Muscle of leg (tissue), 11 donors: ENCODE data around the gene PGS1. TPM values are rescaled to one million over a fixed set of nuclear protein-coding genes. Genes with fewer than 3 reads are reported as not detected.

Experiments used
- DNase-seq: peaks from one replicate; pipeline ENCODE4 v3.0.0; 2013
- H3K27ac ChIP-seq: one replicate; pipeline ENCODE4 v1.5.1; 2013; ENCODE audit warnings: mild to moderate bottlenecking, low read length, control low read depth
- H3K27me3 ChIP-seq: one replicate; pipeline ENCODE4 v1.6.1; 2013; ENCODE audit warnings: low read length; ENCODE audit not compliant: control insufficient read depth, insufficient read depth
- H3K36me3 ChIP-seq: one replicate; pipeline ENCODE4 v1.6.1; 2013; ENCODE audit warnings: low read length; ENCODE audit not compliant: control insufficient read depth, insufficient read depth
- H3K4me1 ChIP-seq: one replicate; pipeline ENCODE4 v1.6.1; 2013; ENCODE audit warnings: low read length; ENCODE audit not compliant: control insufficient read depth, insufficient read depth
- H3K4me3 ChIP-seq: one replicate; pipeline ENCODE4 v1.5.1; 2013; ENCODE audit warnings: low read length, control low read depth
- H3K9me3 ChIP-seq: replicated peaks from 2 replicates; pipeline ENCODE4 v1.6.1; 2013; ENCODE audit warnings: low read depth, low read length; ENCODE audit not compliant: control insufficient read depth
- WGBS: methylation state at CpG from one replicate; pipeline ENCODE4 v1.1.5; 2013; ENCODE audit warnings: missing lambda C conversion rate; ENCODE audit not compliant: insufficient coverage; 5-methylcytosine and 5-hydroxymethylcytosine counted together
- polyA plus RNA-seq, 8 donors: library from polyadenylated mRNA; unstranded; fragments of 120-200 nt; gene quantifications; one replicate each; pipeline versions ENCODE4 v1.2.1 to v1.2.3, GENCODE V29; 2013; ENCODE audit warnings: inconsistent platforms in 1 of 8, low replicate concordance in 1 of 8; ENCODE audit not compliant: insufficient read length in 8 of 8, insufficient read depth in 1 of 8
- total RNA-seq: library from RNA; stranded (reverse); fragments of 120-200 nt; gene quantifications from one replicate; pipeline ENCODE4 v1.2.4, GENCODE V29; 2013

The PGS1 gene
- total and polyA plus RNA-seq, 9 donors, result 20.9 to 33.6 (median 27.1) TPM

GRCh38 chr17:78425429-78425828 lies 47.0 kb downstream of the PGS1 start:
- Histone ChIP-seq H3K27ac (no peak overlapping the region), H3K36me3 (peaks cover 68% of the 10 kb centered on the region), H3K4me3 (no peak overlapping the region), H3K9me3 (no peaks in the 10 kb centered on the region), H3K27me3 (no peaks in the 10 kb centered on the region), H3K4me1 (peaks cover 15% of the 10 kb centered on the region)
- no peak for DNase-seq
- WGBS, result 82% methylated on average over 11 of the region's 17 CpGs

DNA sequence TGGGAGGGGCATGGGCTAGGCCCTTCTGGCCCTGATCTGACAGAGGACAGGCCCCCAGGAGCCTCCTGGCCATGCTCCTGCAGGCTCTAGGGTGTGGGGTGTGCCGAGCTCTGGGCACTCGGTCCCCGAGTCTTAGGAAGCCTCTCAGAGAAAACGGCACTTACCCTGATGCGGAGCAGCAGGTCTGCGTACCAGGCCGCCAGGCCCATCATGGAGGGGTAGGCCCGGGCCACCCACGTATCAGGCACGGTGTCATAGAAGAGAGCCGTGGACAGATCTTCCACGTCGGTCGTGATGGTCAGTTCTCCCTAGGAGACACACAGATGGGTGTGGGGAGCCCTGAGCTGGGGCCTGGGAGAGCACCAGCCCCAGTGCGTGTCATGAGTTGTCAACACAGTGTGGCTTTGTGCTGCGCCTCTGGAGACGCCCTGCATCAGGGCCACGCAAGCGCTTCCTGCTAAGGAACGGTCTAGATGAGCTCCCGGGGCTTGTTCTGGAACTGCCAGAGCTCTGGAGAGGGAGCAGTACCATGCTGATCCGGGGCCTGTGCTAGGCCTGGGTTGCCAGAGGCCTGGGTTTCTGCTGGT lies 47.9 kb downstream of the PGS1 start:
- Histone ChIP-seq H3K36me3 (peaks cover 63% of the 10 kb centered on the region), H3K27me3 (no peaks in the 10 kb centered on the region), H3K9me3 (no peaks in the 10 kb centered on the region), H3K4me3 (no peak overlapping the region), H3K27ac (no peak overlapping the region), H3K4me1 (peaks cover 10% of the 10 kb centered on the region)
- no peak for DNase-seq
- 90% methylated on average over 18 of the region's 22 CpGs for WGBS

- no peak for DNase-seq
- Histone ChIP-seq H3K4me3 (no peak overlapping the region), H3K9me3 (no peaks in the 10 kb centered on the region), H3K4me1 (peaks cover 5% of the 10 kb centered on the region), H3K27ac (no peak overlapping the region), H3K36me3 (peaks cover 59% of the 10 kb centered on the region), H3K27me3 (no peaks in the 10 kb centered on the region)
- 85% methylated on average over 11 of the region's 11 CpGs for WGBS
Measured at GRCh38 chr17:78427140-78427539, 48.7 kb downstream of the PGS1 start.

DNA sequence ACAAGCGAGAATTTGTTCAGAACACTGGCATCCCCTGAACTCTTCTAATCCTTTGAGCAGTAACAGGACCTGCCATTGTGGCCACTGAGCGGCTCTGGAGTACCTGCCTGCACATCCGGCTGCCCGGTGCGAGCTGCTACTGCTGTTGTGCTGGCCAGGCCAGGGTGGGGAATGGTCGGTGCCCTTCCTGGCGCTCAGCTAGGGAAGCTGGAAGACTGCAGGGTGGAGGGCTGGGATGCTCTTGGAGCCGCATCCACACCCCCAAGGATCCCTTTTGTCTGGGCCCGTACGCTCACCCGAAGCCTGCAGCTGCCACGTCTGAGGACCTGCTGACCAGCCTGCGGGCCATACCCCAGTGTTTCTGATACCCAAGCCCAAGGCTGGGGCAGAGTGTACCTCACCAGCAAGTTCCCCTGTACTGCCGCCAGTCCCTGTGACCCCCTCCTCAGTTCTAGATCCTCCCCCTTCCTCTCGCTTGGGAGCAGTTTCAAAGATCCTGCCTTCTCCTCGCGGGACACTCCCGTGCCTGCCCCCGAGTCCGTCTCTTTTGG lies 49.7 kb downstream of the PGS1 start:
- Histone ChIP-seq H3K4me3 (no peak overlapping the region), H3K27ac (no peak overlapping the region), H3K36me3 (peaks cover 57% of the 10 kb centered on the region), H3K9me3 (no peaks in the 10 kb centered on the region), H3K27me3 (no peaks in the 10 kb centered on the region), H3K4me1 (peaks cover 5% of the 10 kb centered on the region)
- WGBS, result 51% methylated on average over 12 of the region's 20 CpGs
- DNase-seq, result no peak

DNA sequence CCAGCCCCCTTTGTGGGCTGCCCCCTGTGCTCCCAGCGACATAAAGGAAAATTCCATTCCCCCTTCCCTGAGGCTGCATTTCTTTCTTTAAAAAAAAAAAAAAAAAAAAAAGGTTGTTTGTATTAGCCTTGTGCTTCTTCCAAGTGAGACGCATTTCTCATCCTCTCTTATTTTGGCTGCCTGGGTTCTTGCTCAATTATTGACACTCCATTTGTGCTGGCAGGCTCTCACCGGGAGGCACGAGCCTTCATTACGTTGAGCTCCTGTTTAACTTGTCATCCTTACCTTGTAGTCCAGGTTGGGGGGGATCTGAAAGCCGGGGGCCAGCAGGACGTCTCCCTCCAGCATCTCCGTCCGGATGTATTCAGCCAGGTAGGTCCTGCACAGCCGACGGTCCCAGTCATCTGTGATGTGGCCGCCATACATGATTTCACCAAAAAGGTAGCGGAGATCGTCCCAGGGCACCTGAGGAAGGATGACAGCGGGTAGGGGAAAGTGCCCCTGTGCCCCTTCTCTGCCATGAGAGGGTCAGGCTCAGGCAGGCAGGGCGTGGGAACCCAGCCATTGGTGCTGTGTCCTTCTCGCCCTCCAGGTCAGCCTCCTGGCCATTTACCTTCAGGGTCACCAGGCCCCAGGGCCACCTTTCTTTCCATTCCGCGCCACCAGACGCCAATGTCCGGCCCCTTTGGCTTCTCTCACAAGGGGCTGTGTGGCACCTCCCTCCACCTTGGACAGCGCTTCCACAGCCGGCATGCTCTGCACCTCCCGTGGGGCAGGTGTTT lies 50.6 kb downstream of the PGS1 start:
- H3K27ac ChIP-seq, result no peak overlapping the region
- WGBS, result 83% methylated on average over 18 of the region's 24 CpGs

GRCh38 chr17:78429618-78429995 lies 51.2 kb downstream of the PGS1 start:
- WGBS, result 85% methylated on average over 5 of the region's 10 CpGs
- peaks cover 46% of the 10 kb centered on the region for H3K36me3 ChIP-seq
- H3K4me1 ChIP-seq, result peaks cover 3% of the 10 kb centered on the region
- DNase-seq, result no peak
- H3K27ac ChIP-seq, result no peak overlapping the region
- H3K9me3 ChIP-seq, result no peaks in the 10 kb centered on the region
- H3K27me3 ChIP-seq, result no peaks in the 10 kb centered on the region
- no peak overlapping the region for H3K4me3 ChIP-seq

More for the DNA sequence above, 50.6 kb downstream of the PGS1 start:
- DNase-seq, result no peak
- H3K27me3 ChIP-seq, result no peaks in the 10 kb centered on the region
- H3K4me1 ChIP-seq, result peaks cover 5% of the 10 kb centered on the region
- H3K4me3 ChIP-seq, result no peak overlapping the region
- no peaks in the 10 kb centered on the region for H3K9me3 ChIP-seq
- peaks cover 49% of the 10 kb centered on the region for H3K36me3 ChIP-seq

GRCh38 chr17:78430892-78431691 lies 52.6 kb downstream of the PGS1 start:
- WGBS, result 39% methylated on average over 13 of the region's 20 CpGs
- Histone ChIP-seq H3K27ac (no peak overlapping the region), H3K4me1 (peaks cover 3% of the 10 kb centered on the region), H3K4me3 (no peak overlapping the region), H3K9me3 (no peaks in the 10 kb centered on the region), H3K27me3 (peaks cover 2% of the 10 kb centered on the region), H3K36me3 (peaks cover 34% of the 10 kb centered on the region)
- DNase-seq, result no peak

DNA sequence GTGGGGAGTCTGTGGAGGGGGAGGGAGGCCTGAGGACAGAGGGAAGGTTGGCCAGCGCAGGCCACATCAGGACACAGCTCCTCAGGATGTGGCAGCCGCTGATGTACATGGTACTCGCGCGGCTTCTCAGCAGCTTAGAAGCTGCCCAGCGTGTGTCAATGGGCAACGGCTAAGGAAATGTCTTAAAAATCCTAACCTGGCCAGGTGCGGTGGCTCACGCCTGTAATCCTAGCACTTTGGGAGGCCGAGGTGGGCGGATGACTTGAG lies 53.2 kb downstream of the PGS1 start:
- Histone ChIP-seq H3K9me3 (no peaks in the 10 kb centered on the region), H3K36me3 (peaks cover 29% of the 10 kb centered on the region), H3K4me3 (no peak overlapping the region), H3K27me3 (peaks cover 2% of the 10 kb centered on the region), H3K4me1 (peaks cover 3% of the 10 kb centered on the region), H3K27ac (no peak overlapping the region)
- 76% methylated on average over 9 of the region's 11 CpGs for WGBS
- no peak for DNase-seq

DNA sequence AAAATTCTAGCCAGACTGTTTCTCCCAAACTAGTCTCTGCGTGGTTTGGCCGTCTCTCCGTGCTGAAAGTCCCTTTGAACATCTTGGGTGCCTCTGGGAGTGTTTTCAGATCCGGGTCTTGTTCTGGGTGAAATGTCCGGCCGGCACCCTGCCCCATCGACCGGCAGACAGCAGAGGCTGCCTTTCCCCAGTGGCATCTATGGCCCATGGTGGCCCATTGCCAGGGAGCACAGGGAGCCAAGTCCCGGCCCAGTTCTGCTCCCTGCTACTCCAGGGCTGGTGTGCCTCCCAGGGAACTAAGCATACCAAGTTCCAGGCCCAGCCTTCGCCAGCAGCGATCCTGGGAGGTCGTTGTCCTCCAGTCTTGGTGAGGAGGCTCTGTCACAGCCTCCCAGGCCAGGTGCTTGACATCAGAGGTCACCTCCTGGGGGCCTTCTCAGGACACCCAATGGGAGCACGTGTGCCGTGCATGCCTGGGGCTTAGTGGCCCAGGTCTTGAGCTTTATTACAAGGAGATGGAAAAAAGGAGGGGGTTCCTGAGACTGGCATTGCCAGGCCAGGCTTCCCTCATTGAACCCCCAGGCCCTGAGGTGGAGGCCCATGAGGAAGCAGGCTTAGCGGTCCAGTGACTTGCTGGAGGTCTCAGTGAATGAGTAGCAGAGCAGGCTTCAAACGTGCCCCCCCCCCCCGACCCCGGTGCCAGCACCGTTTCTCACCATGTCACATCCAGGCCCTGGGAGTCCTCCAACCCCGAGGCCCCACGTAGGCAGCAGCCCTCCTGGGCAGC lies 54.0 kb downstream of the PGS1 start:
- Histone ChIP-seq H3K36me3 (peaks cover 21% of the 10 kb centered on the region), H3K4me1 (peaks cover 3% of the 10 kb centered on the region), H3K27ac (no peak overlapping the region), H3K4me3 (no peak overlapping the region), H3K9me3 (no peaks in the 10 kb centered on the region), H3K27me3 (peaks cover 2% of the 10 kb centered on the region)
- WGBS, result 53% methylated on average over 13 of the region's 21 CpGs
- DNase-seq, result no peak
